Measurements from ENCODE around the gene KREMEN1. TPM values are rescaled to one million over a fixed set of nuclear protein-coding genes. Genes with fewer than 3 reads are reported as not detected.

KREMEN1 gene
- total RNA-seq, 1 experiment from 2014 or later, result 2.2 TPM

- Histone ChIP-seq H3K27me3 (ENCODE audit: control insufficient read depth, insufficient read depth, low read length) (no peaks in the 10 kb centered on the region), H3K4me1 (ENCODE audit: control insufficient read depth, insufficient read depth, low read length) (no peaks in the 10 kb centered on the region), H3K9me3 (ENCODE audit: control insufficient read depth, insufficient read depth, low read depth, low read length) (no peaks in the 10 kb centered on the region), H3K36me3 (ENCODE audit: control insufficient read depth, insufficient read depth, low read length) (no peaks in the 10 kb centered on the region; the same call in 1 of the 2 replicates), H3K4me3 (ENCODE audit: low read depth in 2 of 2, low read length in 2 of 2) (no peak overlapping the region), H3K27ac (ENCODE audit: low read length) (no peak overlapping the region)
- DNase-seq (ENCODE audit: low read depth, low spot score) (no peak), ATAC-seq (no peak)
- POLR2A ChIA-PET, result no interaction called here
- in situ Hi-C loops (cut with HindIII; ENCODE audit: low pct_unique_long_range_greater_than_20kb, low sequenced_read_pairs), result no loop called here
- CTCF ChIA-PET, result no interaction called here
- BruUV-seq (replicated peaks), result no TSS peak
- no peak for TF ChIP-seq TCF7L2 (IDR thresholded peaks at IDR 0.05; ENCODE audit: low read depth, low read length)
- TF ChIP-seq, protein P1, sequence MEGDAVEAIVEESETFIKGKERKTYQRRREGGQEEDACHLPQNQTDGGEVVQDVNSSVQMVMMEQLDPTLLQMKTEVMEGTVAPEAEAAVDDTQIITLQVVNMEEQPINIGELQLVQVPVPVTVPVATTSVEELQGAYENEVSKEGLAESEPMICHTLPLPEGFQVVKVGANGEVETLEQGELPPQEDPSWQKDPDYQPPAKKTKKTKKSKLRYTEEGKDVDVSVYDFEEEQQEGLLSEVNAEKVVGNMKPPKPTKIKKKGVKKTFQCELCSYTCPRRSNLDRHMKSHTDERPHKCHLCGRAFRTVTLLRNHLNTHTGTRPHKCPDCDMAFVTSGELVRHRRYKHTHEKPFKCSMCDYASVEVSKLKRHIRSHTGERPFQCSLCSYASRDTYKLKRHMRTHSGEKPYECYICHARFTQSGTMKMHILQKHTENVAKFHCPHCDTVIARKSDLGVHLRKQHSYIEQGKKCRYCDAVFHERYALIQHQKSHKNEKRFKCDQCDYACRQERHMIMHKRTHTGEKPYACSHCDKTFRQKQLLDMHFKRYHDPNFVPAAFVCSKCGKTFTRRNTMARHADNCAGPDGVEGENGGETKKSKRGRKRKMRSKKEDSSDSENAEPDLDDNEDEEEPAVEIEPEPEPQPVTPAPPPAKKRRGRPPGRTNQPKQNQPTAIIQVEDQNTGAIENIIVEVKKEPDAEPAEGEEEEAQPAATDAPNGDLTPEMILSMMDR (IDR thresholded peaks at IDR 0.05), result no peak
- TF ChIP-seq REST (IDR thresholded peaks at IDR 0.05; ENCODE audit: insufficient read depth in 1 of 2, low read depth in 2 of 2, low read length in 1 of 2), result no peak
- TF ChIP-seq SIN3A (IDR thresholded peaks at IDR 0.05; ENCODE audit: borderline replicate concordance, insufficient read depth, low read depth, low read length), result no peak
- no peak for TF ChIP-seq POLR2AphosphoS5 (IDR thresholded peaks at IDR 0.05; ENCODE audit: low read depth, low read length)
- intact Hi-C loops (cut with micrococcal nuclease; ENCODE audit: unreplicated experiment), result no loop called here
These were observed 25.5 kb downstream of the KREMEN1 start for GRCh38 chr22:29098296-29098695.

GRCh38 chr22:29102300-29102699, 29.5 kb downstream of the KREMEN1 start:
- Histone ChIP-seq H3K4me1 (ENCODE audit: control insufficient read depth, insufficient read depth, low read length) (no peaks in the 10 kb centered on the region), H3K27ac (ENCODE audit: low read length) (no peak overlapping the region), H3K4me3 (ENCODE audit: low read depth in 2 of 2, low read length in 2 of 2) (no peak overlapping the region), H3K36me3 (ENCODE audit: control insufficient read depth, insufficient read depth, low read length) (no peaks in the 10 kb centered on the region; the same call in 1 of the 2 replicates), H3K9me3 (ENCODE audit: control insufficient read depth, insufficient read depth, low read depth, low read length) (no peaks in the 10 kb centered on the region), H3K27me3 (ENCODE audit: control insufficient read depth, insufficient read depth, low read length) (no peaks in the 10 kb centered on the region)
- POLR2A ChIA-PET, result no interaction called here
- intact Hi-C loops (cut with micrococcal nuclease; ENCODE audit: unreplicated experiment) (no loop called here), in situ Hi-C loops (cut with HindIII; ENCODE audit: low pct_unique_long_range_greater_than_20kb, low sequenced_read_pairs) (no loop called here)
- no peak for DNase-seq (ENCODE audit: low read depth, low spot score)
- CTCF ChIA-PET, result no interaction called here
- no TSS peak for BruUV-seq (replicated peaks)
- no peak for ATAC-seq
- TF ChIP-seq REST (IDR thresholded peaks at IDR 0.05; ENCODE audit: insufficient read depth in 1 of 2, low read depth in 2 of 2, low read length in 1 of 2), result no peak
- no peak for TF ChIP-seq SIN3A (IDR thresholded peaks at IDR 0.05; ENCODE audit: borderline replicate concordance, insufficient read depth, low read depth, low read length)
- TF ChIP-seq, protein P1 (IDR thresholded peaks at IDR 0.05), result no peak
- TF ChIP-seq TCF7L2 (IDR thresholded peaks at IDR 0.05; ENCODE audit: low read depth, low read length), result no peak
- TF ChIP-seq POLR2AphosphoS5 (IDR thresholded peaks at IDR 0.05; ENCODE audit: low read depth, low read length), result no peak
